HG03457 (cell line): Measurements from ENCODE around the gene RARG.

ENCODE experiments used
- ATAC-seq: cut with Tn5 transposase; IDR thresholded peaks from one replicate; pipeline ENCODE4 v1.9.1; 2021; ENCODE audit warnings: moderate number of reproducible peaks; ENCODE audit not compliant: unreplicated experiment

The RARG gene

GRCh38 chr12:53224061-53224896, 7.7 kb downstream of the RARG start:
- ATAC-seq: no peak

DNA sequence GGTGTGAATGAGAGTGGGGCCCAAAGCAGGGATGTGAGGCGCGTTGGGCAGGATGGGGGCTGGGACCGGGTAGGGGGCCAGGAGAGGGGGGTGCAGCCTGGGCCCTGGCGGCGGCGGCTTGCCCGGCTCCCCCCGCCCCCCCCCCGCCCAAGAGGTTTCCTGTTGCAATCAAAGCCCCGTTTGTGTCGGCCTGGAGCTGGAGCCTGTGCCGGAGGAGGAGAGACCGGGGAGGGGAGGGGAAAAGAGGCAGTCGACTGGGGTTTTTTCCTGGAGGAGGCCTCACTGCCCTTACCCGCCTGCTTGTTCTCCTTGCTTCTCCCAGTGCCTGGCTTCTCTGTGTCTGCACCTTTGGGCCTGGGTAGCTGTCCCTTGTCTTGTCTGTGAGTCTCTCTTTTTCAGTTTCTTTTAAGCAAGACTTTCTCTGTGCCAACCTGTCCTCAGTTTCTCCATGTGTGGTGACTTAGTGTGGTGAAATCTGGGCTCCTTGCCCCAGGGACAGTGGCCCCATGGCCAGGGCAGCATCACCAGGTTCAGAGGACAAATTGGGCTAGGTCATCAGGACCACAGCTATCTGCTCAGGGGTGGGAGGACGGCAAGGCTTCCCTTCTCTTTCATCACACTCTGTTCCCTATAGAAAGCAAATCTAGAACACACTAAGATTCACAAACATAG, 8.5 kb downstream of the RARG start:
- ATAC-seq: no peak

DNA sequence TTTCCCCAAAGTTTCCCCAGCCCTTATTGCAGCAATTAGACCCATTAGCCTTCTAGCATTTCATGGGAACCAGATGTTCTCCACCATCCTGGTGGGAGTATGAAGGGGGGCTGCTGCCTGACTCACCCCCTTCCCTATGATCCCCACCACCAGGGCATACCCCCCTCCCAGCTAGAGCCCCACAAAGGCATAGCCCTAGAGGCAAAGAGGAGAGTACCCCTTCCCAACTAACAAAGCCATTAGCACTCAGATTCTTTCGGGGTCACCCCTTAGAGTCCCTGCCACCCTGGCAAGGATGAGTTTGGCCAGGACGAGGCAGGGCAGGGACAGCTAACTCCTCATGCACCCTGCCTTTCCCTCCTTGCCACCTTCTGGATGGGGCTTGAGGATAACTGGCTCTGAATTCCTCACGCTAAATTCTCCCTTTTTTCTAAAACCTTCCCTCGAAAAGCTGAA, 9.2 kb downstream of the RARG start:
- no peak for ATAC-seq

GRCh38 chr12:53222170-53222721, 9.8 kb downstream of the RARG start:
- ATAC-seq: no peak

DNA sequence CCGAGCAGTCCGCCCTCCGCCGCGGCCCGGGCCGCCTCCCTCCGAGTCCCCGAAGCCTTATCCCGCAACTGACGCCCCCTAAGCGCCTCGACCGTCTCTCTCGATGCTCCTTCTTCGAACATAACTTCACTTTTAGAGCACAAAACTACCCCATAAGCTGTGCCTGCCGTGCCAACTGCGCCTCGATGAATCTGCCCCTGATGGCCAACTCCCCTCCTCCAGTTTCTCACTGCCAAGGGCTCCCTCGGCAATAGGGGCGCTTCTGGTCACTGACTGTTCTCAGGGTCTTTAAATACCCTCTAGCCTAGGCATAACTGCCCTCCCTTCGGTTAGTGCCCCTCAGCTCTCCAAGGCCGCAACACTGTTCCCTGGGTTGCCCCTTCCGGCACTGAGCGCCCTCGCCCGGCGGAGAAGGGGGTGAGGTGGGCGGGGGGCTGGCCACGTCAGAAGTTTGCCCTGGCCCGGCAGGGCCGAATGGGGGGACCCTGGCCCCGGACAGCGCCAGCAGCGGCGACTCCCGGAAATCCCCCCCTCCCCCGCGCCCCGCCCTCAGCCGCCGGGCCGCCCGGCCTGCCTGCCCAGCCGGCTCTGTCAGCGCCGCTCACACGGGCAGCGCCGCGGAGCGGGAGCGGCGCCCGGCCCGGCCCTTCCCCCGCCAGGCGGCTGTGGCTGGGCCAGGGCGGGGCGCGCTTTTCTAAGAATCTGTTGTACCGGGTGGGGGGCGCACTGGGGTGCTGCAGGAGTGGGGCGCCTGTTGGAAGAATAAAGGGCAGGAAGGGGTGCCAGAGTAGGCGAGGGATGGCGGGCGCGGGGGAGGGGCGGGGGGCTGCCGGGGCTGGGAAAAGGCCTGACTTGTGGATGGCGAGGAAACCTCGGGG, 10.6 kb downstream of the RARG start:
- ATAC-seq: no peak

DNA sequence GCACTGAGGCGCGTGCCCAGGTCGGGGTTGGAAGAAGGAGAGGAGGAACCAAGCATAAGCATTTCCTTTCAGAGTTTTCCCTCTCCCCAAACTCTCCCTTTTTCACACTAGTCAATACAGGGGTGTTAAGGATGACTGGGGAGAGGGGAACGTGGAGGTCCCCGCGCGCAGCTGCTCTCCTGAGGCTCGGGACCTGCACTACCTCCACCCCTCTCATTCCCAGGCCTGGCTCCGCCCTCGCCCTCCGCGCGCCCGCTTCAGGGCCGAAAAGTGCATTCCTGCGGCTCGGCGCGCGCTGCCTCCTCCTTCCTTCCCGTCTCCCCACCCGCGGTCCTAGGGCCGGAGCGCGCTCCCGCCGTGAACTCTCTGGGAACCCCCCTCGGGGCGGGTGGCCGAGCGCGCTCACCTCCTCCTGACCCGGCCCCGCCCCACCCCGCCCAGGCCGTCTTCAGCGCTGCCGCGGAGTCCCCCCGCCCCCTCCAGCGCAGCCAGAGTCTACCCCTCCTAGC, 11.3 kb downstream of the RARG start:
- ATAC-seq: no peak

DNA sequence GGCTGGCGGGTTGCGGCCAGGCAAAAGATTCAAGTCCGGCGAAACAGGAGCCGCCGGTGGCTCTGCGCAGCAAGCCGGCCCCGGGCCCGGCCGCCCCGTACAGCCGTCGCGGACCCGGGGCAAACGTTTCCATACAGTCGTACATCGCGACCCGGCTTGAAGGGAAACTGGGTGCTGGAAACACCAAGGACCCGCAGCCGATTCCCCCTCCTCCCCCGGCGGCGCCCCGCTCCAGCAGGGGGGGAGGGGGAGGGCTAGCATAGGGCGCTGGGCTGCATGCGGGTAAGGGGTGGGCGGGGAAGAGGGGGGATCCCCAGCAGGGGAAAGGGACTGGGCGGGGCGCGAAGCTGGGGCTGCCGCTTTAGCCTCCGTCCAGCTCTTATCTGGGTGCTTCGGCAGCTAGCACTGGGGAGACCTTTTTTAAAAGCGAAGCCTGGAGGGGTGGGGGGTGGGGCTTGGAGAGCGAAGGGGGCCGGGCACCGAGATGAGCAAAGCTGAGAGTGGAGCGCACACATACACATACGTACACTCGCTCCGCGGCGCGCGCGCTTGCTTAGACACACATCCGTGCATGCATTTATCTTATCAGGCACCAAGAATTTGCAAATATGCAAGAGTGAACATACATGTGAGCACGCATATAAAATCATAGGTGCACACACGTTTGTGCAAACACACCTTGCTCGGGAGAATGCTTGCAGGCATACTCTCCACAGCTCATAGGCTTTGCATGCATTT, 11.9 kb downstream of the RARG start:
- ATAC-seq: no peak

GRCh38 chr12:53219292-53219955, 12.6 kb downstream of the RARG start:
- ATAC-seq: no peak

DNA sequence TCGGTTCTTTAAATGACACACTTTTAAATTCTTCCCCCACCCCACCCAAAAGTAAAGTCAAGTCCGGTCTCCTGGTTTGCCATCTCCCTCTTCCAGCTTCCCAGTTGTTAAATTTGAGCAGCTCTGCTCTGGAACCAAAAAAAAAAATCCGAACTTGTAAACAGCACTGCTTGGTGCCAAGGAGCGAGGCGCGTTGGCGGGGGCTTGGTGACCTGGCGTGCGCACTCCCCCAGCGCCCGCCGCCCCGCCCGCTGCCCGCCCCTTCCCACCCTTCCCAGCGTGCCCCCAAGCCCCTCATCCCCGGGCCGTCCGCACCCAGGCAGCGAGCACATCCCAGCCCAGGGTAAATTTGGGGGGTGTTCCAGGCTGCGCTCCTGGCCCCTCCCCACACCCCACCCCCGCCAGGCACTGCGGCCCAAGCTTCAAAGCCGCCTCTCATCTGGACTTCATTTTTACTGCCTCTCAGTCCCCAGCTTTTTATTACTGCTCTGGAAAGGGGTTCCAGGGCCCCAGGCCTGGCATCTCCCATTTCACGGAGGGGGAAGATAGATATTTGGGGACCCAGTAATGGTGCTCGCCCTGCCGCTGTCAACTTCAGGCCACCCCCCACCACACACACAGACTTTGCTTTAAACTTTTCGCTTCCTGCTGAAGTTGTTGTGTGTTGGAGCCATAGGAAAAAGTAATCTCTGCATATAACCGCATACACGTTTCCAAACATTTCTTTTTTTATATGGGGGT, 13.3 kb downstream of the RARG start:
- no peak for ATAC-seq

- ATAC-seq: no peak
Observed at GRCh38 chr12:53217931-53218307, 14.1 kb downstream of the RARG start.

- ATAC-seq: no peak
Observed at GRCh38 chr12:53217051-53217930, 14.7 kb downstream of the RARG start.

- ATAC-seq: no peak
Observed at GRCh38 chr12:53215497-53215896, 16.5 kb downstream of the RARG start.

GRCh38 chr12:53214687-53215455, 17.1 kb downstream of the RARG start:
- no peak for ATAC-seq

DNA sequence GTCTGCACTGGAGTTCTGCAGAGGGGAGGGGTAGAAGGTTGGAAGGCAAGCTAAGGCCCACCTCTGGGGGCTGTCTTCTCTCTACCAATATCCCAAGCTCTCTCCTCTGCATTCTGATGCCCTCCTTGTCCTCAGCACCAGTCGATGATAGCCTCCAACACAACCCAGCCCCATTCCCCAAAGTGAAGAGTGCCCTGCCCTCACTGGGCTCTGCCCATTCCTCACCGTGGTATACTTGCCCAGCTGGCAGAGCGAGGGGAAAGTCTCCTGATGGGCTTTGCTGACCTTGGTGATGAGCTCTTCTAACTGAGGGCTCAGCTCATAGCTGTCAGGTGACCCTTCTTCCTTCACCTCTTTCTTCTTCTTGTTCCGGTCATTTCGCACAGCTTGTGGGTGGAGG, 17.8 kb downstream of the RARG start:
- no peak for ATAC-seq

DNA sequence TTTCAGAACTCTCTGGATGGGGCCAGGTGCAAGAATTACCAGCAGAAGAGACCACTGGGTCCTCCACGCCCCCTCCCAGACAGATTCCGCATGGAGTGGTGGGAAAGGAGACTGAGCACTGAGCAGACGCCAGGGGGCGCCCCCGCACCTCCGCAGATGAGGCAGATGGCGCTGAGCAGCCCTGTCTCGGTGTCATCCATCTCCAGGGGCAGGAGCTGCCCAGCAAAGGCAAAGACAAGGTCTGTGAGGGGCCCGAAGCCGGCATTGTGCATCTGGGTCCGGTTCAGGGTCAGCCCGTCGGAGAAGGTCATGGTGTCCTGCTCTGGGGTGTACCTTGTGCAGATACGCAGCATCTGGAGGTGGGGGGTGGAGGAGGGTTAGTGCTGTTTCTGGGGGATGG, 18.7 kb downstream of the RARG start:
- ATAC-seq: no peak

DNA sequence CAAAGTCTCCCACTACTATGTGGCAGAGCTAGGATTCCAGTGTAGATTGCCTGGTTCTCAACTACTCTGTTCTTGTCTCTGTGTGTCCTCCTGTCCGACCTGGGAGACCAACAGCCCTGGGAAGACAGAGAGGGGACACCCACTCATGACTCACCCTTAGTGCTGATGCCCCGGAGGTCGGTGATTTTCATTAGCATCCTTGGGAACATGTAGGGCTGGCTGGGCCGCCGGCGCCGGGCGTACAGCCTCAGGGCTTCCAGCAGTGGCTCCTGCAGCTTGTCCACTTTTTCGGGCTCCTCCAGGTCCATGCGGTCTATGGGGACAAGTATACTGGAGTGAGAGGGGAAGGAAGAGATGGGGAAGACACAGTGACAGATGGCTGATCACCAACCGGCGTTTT, 19.1 kb downstream of the RARG start:
- no peak for ATAC-seq
